K562 treated with DMSO at 1 percent for 24 hours (cell line): Measurements from ENCODE around the gene SLFN5. TPM values are rescaled to one million over a fixed set of nuclear protein-coding genes. Genes with fewer than 3 reads are reported as not detected.

Experiments used
- total RNA-seq: library from RNA; unstranded; fragments of 300-600 nt; gene quantifications from 2 replicates; pipeline ENCODE4 v1.2.3, GENCODE V29; 2022; ENCODE audit warnings: low read depth; ENCODE audit not compliant: insufficient read depth

Gene SLFN5
- total RNA-seq: 2.2 and 2.7 TPM in 2 replicates

DNA sequence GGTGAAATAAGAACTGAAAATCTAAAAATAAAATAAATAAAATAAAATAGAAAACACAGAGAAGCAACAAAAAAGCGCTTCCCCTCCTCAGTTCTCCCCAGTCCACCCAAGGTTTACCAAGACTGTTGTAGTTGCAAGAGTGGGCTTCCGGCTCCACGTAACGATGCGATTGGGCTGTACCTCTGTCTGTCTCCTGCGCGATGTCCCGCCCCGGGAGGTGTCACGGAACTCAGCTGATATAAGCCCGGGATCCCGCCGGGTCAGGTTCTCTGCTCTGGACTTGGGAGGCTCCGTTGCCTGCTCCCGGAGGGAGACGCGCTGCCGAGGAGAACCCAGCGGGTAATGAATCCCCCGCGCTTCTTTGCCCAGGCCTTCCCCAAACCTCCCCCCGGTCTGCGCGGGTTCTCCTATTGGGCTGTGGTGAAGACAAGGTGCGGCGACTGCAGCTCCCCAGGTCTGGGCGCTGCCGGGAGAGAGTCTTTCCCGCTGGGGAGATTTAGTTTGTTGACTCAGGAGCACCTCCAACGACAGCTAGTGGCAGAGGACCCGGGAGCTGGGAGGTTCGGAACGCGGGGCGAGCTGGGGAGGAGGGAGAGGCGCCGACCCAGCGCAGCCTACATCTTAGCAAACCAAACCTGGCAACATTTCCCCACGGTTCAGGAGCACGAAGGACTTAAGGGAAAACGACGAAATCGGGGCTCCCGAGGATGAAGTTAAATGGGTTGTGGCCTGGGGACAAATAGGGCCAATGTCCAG lies at the start of gene SLFN5:
SLFN5 (plus strand) TSS at position 268 of the 756 bp plus-strand sequence. CDS start 15,619 bp downstream, outside the sequence.

DNA sequence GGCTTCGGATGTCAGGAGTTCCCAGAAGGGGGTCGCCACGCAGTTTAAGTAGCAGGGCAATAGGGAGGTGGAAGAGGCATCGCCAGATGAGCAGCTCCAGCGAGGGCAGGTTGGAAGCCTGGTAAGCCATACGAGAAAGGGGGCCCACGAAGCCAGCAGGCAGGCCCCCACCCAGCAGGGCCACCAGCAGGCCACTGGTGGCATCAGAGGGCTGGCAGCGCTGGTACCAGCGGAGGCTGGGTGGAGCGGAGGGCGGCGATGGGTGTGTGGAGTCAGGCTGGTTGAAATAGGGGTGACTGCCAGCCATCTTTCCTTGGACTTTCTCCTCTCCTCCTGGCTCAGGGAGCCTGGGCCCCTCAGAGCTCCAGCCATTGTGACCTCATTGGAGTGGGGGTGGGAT lies 48.9 kb upstream of the SLFN5 start, which contains the start of gene SLC35G3:
SLC35G3 (minus strand) TSS at position 393 of the 400 bp plus-strand sequence; CDS start at position 307, 86 bp downstream.

Other genes starting within 250 kb of the SLFN5 start
- gene RFFL, start 179.4 kb upstream of the SLFN5 start, total RNA-seq: 12.0 and 12.2 TPM in 2 replicates
- gene RAD51D, start 123.2 kb upstream of the SLFN5 start, total RNA-seq: 10.8 and 13.8 TPM in 2 replicates
- not detected in 2 replicates for gene FNDC8, start 121.5 kb upstream of the SLFN5 start, total RNA-seq
- 11.5 and 11.8 TPM in 2 replicates for gene NLE1, start 100.8 kb upstream of the SLFN5 start, total RNA-seq
- not detected in 2 replicates for gene UNC45B, start 95.3 kb upstream of the SLFN5 start, total RNA-seq
- not detected in 2 replicates for gene SLC35G3, start 48.7 kb upstream of the SLFN5 start, total RNA-seq
- gene SLFN11, start 130.5 kb downstream of the SLFN5 start, total RNA-seq: 0.14 TPM in 1 of 2 replicates, not detected in the other
- 0.51 and 1.3 TPM in 2 replicates for gene SLFN12, start 189.4 kb downstream of the SLFN5 start, total RNA-seq
- gene SLFN13, start 205.7 kb downstream of the SLFN5 start, total RNA-seq: 0.95 and 1.4 TPM in 2 replicates